ENCODE data around the gene ENOX2.

Gene ENOX2

GRCh38 chrX:130741584-130741983, 161.4 kb downstream of the ENOX2 start:
- no peak for DNase-seq (ENCODE audit: extremely low read depth, low read depth)
- TF ChIP-seq, protein P1, sequence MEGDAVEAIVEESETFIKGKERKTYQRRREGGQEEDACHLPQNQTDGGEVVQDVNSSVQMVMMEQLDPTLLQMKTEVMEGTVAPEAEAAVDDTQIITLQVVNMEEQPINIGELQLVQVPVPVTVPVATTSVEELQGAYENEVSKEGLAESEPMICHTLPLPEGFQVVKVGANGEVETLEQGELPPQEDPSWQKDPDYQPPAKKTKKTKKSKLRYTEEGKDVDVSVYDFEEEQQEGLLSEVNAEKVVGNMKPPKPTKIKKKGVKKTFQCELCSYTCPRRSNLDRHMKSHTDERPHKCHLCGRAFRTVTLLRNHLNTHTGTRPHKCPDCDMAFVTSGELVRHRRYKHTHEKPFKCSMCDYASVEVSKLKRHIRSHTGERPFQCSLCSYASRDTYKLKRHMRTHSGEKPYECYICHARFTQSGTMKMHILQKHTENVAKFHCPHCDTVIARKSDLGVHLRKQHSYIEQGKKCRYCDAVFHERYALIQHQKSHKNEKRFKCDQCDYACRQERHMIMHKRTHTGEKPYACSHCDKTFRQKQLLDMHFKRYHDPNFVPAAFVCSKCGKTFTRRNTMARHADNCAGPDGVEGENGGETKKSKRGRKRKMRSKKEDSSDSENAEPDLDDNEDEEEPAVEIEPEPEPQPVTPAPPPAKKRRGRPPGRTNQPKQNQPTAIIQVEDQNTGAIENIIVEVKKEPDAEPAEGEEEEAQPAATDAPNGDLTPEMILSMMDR (IDR thresholded peaks at IDR 0.05; ENCODE audit: low read depth, low read length, missing control alignments) = no peak

GRCh38 chrX:130741151-130741550, 161.9 kb downstream of the ENOX2 start:
- TF ChIP-seq, protein P1 (IDR thresholded peaks at IDR 0.05; ENCODE audit: low read depth, low read length, missing control alignments) = no peak
- no peak overlapping the region for H3K4me3 ChIP-seq (replicated peaks; ENCODE audit: low read depth, low read length)
- no peak for DNase-seq (ENCODE audit: extremely low read depth, low read depth)

More at GRCh38 chrX:130741584-130741983, 161.4 kb downstream of the ENOX2 start:
- H3K4me3 ChIP-seq (replicated peaks; ENCODE audit: low read depth, low read length) = no peak overlapping the region

- peak; percentile 3 for DNase-seq (ENCODE audit: extremely low read depth, low read depth)
- H3K4me3 ChIP-seq (replicated peaks; ENCODE audit: low read depth, low read length) = no peak overlapping the region
- TF ChIP-seq, protein P1 (IDR thresholded peaks at IDR 0.05; ENCODE audit: low read depth, low read length, missing control alignments) = no peak
Observed at GRCh38 chrX:130738638-130739195, 164.3 kb downstream of the ENOX2 start.

- H3K4me3 ChIP-seq (replicated peaks; ENCODE audit: low read depth, low read length) = no peak overlapping the region
- TF ChIP-seq, protein P1 (IDR thresholded peaks at IDR 0.05; ENCODE audit: low read depth, low read length, missing control alignments) = no peak
- no peak for DNase-seq (ENCODE audit: extremely low read depth, low read depth)
Observed at GRCh38 chrX:130734713-130735112, 168.3 kb downstream of the ENOX2 start.

GRCh38 chrX:130728208-130728607, 174.8 kb downstream of the ENOX2 start:
- DNase-seq (ENCODE audit: extremely low read depth, low read depth) = no peak
- no peak overlapping the region for H3K4me3 ChIP-seq (replicated peaks; ENCODE audit: low read depth, low read length)
- TF ChIP-seq, protein P1 (IDR thresholded peaks at IDR 0.05; ENCODE audit: low read depth, low read length, missing control alignments) = no peak

GRCh38 chrX:130726661-130727060, 176.3 kb downstream of the ENOX2 start:
- no peak overlapping the region for H3K4me3 ChIP-seq (replicated peaks; ENCODE audit: low read depth, low read length)
- TF ChIP-seq, protein P1 (IDR thresholded peaks at IDR 0.05; ENCODE audit: low read depth, low read length, missing control alignments) = no peak
- no peak for DNase-seq (ENCODE audit: extremely low read depth, low read depth)

DNA sequence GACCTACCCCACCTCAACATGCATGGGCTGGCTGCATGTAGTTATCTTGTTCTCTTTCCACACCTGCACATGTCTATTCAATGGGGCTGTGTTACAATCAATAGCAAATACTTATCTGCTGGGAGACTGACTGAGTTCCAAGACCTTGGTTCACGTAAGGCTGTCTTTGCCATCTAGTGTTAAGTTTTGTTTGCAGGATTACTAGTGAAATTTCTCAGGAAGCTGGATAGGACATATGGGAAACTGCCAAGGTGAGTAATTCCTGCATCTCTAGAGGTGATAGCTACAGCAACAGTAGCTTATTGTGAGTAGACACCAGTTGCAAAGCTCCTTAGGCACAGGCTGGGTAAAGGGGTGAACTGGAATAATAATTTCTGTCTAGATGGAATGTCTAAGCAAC, 177.5 kb downstream of the ENOX2 start:
- H3K4me3 ChIP-seq (replicated peaks; ENCODE audit: low read depth, low read length) = no peak overlapping the region
- DNase-seq (ENCODE audit: extremely low read depth, low read depth) = no peak
- TF ChIP-seq, protein P1 (IDR thresholded peaks at IDR 0.05; ENCODE audit: low read depth, low read length, missing control alignments) = no peak

Data from HFF-Myc (cell line).